ENCODE results near the gene RBM10.

RBM10 gene

DNA sequence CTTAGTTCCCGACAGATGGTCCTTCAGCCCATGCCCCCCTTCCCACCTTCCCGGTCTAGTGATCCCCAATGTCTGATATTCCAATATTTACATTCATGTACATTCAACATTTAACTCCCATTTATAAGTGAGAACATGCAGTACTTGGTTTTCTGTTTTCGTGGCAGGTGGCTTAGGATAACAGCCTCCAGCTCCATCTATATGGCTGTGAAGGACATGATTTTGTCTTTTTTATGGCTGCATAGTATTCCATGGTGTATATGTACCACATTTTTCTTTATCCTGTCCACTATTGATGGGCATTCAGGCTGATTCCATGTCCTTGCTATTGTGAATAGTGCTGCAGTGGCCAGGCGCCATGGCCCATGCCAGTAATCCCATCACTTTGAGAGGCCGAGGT is 13.8 kb downstream of the RBM10 start:
- no peak for TF ChIP-seq CTCF (IDR thresholded peaks at IDR 0.05; ENCODE audit: low read length, missing control alignments)
- H3K4me3 ChIP-seq (replicated peaks; ENCODE audit: low read depth, low read length) = no peak overlapping the region
- DNase-seq (ENCODE audit: low read depth) = no peak

GRCh38 chrX:47160781-47161180 is 15.8 kb downstream of the RBM10 start:
- DNase-seq (ENCODE audit: low read depth) = no peak
- no peak for TF ChIP-seq CTCF (IDR thresholded peaks at IDR 0.05; ENCODE audit: low read length, missing control alignments)
- no peak overlapping the region for H3K4me3 ChIP-seq (replicated peaks; ENCODE audit: low read depth, low read length)

GRCh38 chrX:47162927-47163583 is 18.0 kb downstream of the RBM10 start:
- DNase-seq (ENCODE audit: low read depth) = no peak
- no peak overlapping the region for H3K4me3 ChIP-seq (replicated peaks; ENCODE audit: low read depth, low read length)
- TF ChIP-seq CTCF (IDR thresholded peaks at IDR 0.05; ENCODE audit: low read length, missing control alignments) = no peak

GRCh38 chrX:47164420-47164819 is 19.4 kb downstream of the RBM10 start:
- no peak for DNase-seq (ENCODE audit: low read depth)
- no peak for TF ChIP-seq CTCF (IDR thresholded peaks at IDR 0.05; ENCODE audit: low read length, missing control alignments)
- no peak overlapping the region for H3K4me3 ChIP-seq (replicated peaks; ENCODE audit: low read depth, low read length)

DNA sequence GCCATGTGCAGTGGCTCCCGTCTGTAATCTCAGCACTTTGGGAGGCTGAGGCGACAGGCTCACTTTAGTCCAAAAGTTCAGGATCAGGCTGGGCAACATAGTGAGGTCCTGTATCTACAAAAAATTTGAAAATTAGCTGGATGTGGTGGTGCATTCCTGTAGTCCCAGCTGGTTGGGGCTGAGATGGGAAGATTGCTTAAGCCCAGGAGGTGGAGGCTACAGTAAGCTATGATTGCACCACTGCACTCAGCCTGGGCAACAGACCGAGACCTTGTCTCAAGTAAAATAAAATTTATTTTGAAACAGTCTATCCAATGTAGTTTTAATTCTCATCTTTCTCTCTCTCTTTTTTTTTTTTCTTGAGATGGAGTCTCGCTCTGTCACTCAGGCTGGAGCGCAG is 21.1 kb downstream of the RBM10 start:
- peak; percentile 46 for DNase-seq (ENCODE audit: low read depth)
- no peak overlapping the region for H3K4me3 ChIP-seq (replicated peaks; ENCODE audit: low read depth, low read length)
- no peak for TF ChIP-seq CTCF (IDR thresholded peaks at IDR 0.05; ENCODE audit: low read length, missing control alignments)

DNA sequence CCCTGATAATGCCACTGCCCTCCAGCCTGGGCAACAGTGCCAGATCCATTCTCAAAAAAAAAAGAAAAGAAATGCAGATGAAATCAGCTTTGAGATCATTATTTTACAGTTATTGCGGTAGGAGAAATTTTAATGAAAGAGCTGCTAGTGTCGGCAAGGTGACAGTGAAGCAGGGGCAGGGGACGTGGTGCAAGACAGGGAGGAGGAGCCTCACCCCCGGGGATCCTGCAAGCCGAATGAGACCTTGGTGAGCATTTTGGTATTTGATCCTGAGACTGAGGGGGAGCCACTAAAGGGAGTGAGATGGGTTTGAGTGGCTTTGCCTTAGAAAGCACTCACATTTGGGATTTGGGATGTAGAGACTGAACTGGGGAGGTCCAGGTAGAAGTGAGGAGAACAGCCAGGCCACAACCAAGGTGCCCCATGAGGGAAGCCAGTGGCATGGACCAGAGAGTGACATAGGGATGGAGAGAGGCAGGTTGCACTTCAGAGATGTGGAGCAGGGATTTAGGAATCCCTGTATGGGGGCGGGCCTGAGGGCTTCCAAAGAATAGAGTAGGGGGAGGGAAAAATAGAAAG is 23.6 kb downstream of the RBM10 start:
- no peak for TF ChIP-seq CTCF (IDR thresholded peaks at IDR 0.05; ENCODE audit: low read length, missing control alignments)
- H3K4me3 ChIP-seq (replicated peaks; ENCODE audit: low read depth, low read length) = no peak overlapping the region
- no peak for DNase-seq (ENCODE audit: low read depth)

DNA sequence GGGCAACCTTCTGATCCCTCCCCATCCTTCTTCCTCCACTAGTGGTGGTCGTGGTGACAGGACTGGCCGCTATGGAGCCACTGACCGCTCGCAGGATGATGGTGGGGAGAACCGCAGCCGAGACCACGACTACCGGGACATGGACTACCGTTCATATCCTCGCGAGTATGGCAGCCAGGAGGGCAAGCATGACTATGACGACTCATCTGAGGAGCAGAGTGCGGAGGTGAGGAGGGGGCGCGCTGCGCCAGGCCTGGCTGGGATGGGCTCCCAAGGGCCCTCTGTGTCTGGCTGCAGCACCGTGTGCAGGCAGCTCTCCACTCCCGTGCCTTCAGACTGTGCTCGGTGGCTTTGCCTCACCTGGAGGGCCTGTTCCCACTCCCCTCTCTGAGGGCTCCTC is 24.3 kb downstream of the RBM10 start:
- no peak overlapping the region for H3K4me3 ChIP-seq (replicated peaks; ENCODE audit: low read depth, low read length)
- no peak for TF ChIP-seq CTCF (IDR thresholded peaks at IDR 0.05; ENCODE audit: low read length, missing control alignments)
- no peak for DNase-seq (ENCODE audit: low read depth)

All from fibroblast of pulmonary artery (primary cell).